Astrocyte (in vitro differentiated cells and primary cell): ENCODE measurements around the gene UBE2M. TPM values are rescaled to one million over a fixed set of nuclear protein-coding genes. Genes with fewer than 3 reads are reported as not detected.
A peak's percentile ranks its signal among the peaks of the same experiment; 100 is the strongest.
"Not testable (repeated sequence)": the region's sequence is repeated elsewhere in the genome, so short reads cannot be mapped to it uniquely, and the experiment has no call there.

Experiments used
- DNase-seq: peaks from one replicate; pipeline ENCODE4 v3.0.0-alpha.2; 2010; ENCODE audit warnings: low read depth
- FAIRE-seq: peaks from 2 replicates; lab custom pipeline; 2011; peaks lifted over from hg19 to GRCh38; lab: Jason Lieb, UNC
- H2AFZ ChIP-seq: 2 replicates; pipeline ENCODE4 v1.6.0; 2012; ENCODE audit warnings: low read depth, low read length, inconsistent platforms
- H3K27ac ChIP-seq: 2 replicates; pipeline ENCODE4 v1.5.1; 2011; ENCODE audit warnings: low read depth, low read length, inconsistent platforms
- H3K27me3 ChIP-seq: 2 replicates; pipeline ENCODE4 v1.6.0; 2011; ENCODE audit warnings: low read length, inconsistent platforms; ENCODE audit not compliant: insufficient read depth
- H3K36me3 ChIP-seq: 2 replicates; pipeline ENCODE4 v1.5.1; 2011; ENCODE audit warnings: low read length, inconsistent platforms; ENCODE audit not compliant: insufficient read depth
- H3K4me1 ChIP-seq: 2 replicates; pipeline ENCODE4 v1.5.1; 2011; ENCODE audit warnings: low read length, inconsistent platforms; ENCODE audit not compliant: insufficient read depth
- H3K4me2 ChIP-seq: 2 replicates; pipeline ENCODE4 v1.6.0; 2012; ENCODE audit warnings: low read length, inconsistent platforms
- H3K4me3 ChIP-seq: 2 replicates; pipeline ENCODE4 v1.5.1; 2011; ENCODE audit warnings: low read depth, mild to moderate bottlenecking, low read length, inconsistent platforms; ENCODE audit not compliant: insufficient read depth
- H3K79me2 ChIP-seq: 2 replicates; pipeline ENCODE4 v1.6.0; 2012; ENCODE audit warnings: mild to moderate bottlenecking, low read length, inconsistent platforms; ENCODE audit not compliant: insufficient read depth
- H3K9ac ChIP-seq: 2 replicates; pipeline ENCODE4 v1.6.0; 2012; ENCODE audit warnings: mild to moderate bottlenecking, low read length, inconsistent platforms
- H3K9me3 ChIP-seq: 2 replicates; pipeline ENCODE4 v1.5.1; 2012; ENCODE audit warnings: low read depth, mild to moderate bottlenecking, low read length, inconsistent platforms; ENCODE audit not compliant: insufficient read depth
- H4K20me1 ChIP-seq: 2 replicates; pipeline ENCODE4 v1.6.0; 2012; ENCODE audit warnings: low read length, inconsistent platforms; ENCODE audit not compliant: insufficient read depth
- H3K27ac Mint-ChIP-seq: one replicate; pipeline ENCODE4 v1.8.0; 2021; ENCODE audit warnings: mild to moderate bottlenecking, mixed read lengths; ENCODE audit not compliant: unreplicated experiment
- H3K27me3 Mint-ChIP-seq: one replicate; pipeline ENCODE4 v1.8.0; 2021; ENCODE audit warnings: low read depth, mixed read lengths; ENCODE audit not compliant: unreplicated experiment
- H3K36me3 Mint-ChIP-seq: one replicate; pipeline ENCODE4 v1.8.0; 2021; ENCODE audit warnings: low read depth, mixed read lengths; ENCODE audit not compliant: unreplicated experiment
- H3K4me1 Mint-ChIP-seq: one replicate; pipeline ENCODE4 v1.8.0; 2021; ENCODE audit warnings: low read depth, mixed read lengths; ENCODE audit not compliant: unreplicated experiment
- H3K4me3 Mint-ChIP-seq: one replicate; pipeline ENCODE4 v1.8.0; 2021; ENCODE audit warnings: mild to moderate bottlenecking, moderate library complexity, mixed read lengths; ENCODE audit not compliant: unreplicated experiment
- H3K9me3 Mint-ChIP-seq: one replicate; pipeline ENCODE4 v1.8.0; 2021; ENCODE audit warnings: mild to moderate bottlenecking, mixed read lengths; ENCODE audit not compliant: unreplicated experiment
- EZH2 ChIP-seq: IDR thresholded peaks from 2 replicates; pipeline ENCODE4 v1.6.1; 2012; ENCODE audit warnings: mild to moderate bottlenecking, low read length, inconsistent platforms; ENCODE audit not compliant: insufficient read depth
- total RNA-seq: library from RNA; stranded (reverse); gene quantifications from 2 replicates; pipeline ENCODE4 v1.2.1, GENCODE V29; 2021
- TF ChIP-seq, protein P1 (sequence below): IDR thresholded peaks from 2 replicates; pipeline ENCODE4 v1.5.1; 2011; ENCODE audit warnings: low read depth, mild to moderate bottlenecking, inconsistent platforms, low read length, moderate library complexity; ENCODE audit not compliant: insufficient read depth

UBE2M gene
- total RNA-seq, 1 donor from 2014 or later: 113 TPM

DNA sequence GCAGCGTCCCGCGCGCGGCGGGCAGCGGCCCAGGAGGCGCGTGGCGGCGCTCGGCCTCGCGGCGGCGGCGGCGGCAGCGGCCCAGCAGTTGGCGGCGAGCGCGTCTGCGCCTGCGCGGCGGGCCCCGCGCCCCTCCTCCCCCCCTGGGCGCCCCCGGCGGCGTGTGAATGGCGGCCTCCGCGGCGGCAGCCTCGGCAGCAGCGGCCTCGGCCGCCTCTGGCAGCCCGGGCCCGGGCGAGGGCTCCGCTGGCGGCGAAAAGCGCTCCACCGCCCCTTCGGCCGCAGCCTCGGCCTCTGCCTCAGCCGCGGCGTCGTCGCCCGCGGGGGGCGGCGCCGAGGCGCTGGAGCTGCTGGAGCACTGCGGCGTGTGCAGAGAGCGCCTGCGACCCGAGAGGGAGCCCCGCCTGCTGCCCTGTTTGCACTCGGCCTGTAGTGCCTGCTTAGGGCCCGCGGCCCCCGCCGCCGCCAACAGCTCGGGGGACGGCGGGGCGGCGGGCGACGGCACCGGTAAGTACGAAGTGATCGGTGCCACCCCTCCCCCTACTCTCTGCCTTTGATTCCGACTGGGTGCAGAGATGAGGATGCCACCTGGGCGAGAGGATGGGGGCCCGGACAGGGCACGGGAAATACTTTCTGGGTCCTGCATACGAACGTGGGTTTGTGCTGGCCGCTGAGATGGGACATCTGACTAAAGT lies 13.7 kb downstream of the UBE2M start:
- Histone ChIP-seq H3K36me3 (peaks cover 29% of the 10 kb centered on the region), H3K27ac (peak overlapping the region; percentile 89), H4K20me1 (peaks cover 51% of the 10 kb centered on the region), H3K4me1 (peaks cover 16% of the 10 kb centered on the region), H3K9me3 (no peaks in the 10 kb centered on the region), H2AFZ (peak overlapping the region; percentile 49), H3K4me3 (peak overlapping the region; percentile 88), H3K27me3 (peaks cover 4% of the 10 kb centered on the region), H3K4me2 (peak overlapping the region; percentile 98), H3K79me2 (peaks cover 52% of the 10 kb centered on the region), H3K9ac (peak overlapping the region; percentile 97)
- H3K4me1 Mint-ChIP-seq: peaks cover 17% of the 10 kb centered on the region
- H3K4me3 Mint-ChIP-seq: peak overlapping the region; percentile 98
- DNase-seq (no peak), FAIRE-seq (no peak)
- peaks cover 2% of the 10 kb centered on the region for H3K9me3 Mint-ChIP-seq
- TF ChIP-seq, protein P1, sequence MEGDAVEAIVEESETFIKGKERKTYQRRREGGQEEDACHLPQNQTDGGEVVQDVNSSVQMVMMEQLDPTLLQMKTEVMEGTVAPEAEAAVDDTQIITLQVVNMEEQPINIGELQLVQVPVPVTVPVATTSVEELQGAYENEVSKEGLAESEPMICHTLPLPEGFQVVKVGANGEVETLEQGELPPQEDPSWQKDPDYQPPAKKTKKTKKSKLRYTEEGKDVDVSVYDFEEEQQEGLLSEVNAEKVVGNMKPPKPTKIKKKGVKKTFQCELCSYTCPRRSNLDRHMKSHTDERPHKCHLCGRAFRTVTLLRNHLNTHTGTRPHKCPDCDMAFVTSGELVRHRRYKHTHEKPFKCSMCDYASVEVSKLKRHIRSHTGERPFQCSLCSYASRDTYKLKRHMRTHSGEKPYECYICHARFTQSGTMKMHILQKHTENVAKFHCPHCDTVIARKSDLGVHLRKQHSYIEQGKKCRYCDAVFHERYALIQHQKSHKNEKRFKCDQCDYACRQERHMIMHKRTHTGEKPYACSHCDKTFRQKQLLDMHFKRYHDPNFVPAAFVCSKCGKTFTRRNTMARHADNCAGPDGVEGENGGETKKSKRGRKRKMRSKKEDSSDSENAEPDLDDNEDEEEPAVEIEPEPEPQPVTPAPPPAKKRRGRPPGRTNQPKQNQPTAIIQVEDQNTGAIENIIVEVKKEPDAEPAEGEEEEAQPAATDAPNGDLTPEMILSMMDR: no peak
- no peak for TF ChIP-seq EZH2
- H3K27ac Mint-ChIP-seq: peak overlapping the region; percentile 92
- H3K27me3 Mint-ChIP-seq: peaks cover 9% of the 10 kb centered on the region
- H3K36me3 Mint-ChIP-seq: peaks cover 14% of the 10 kb centered on the region

DNA sequence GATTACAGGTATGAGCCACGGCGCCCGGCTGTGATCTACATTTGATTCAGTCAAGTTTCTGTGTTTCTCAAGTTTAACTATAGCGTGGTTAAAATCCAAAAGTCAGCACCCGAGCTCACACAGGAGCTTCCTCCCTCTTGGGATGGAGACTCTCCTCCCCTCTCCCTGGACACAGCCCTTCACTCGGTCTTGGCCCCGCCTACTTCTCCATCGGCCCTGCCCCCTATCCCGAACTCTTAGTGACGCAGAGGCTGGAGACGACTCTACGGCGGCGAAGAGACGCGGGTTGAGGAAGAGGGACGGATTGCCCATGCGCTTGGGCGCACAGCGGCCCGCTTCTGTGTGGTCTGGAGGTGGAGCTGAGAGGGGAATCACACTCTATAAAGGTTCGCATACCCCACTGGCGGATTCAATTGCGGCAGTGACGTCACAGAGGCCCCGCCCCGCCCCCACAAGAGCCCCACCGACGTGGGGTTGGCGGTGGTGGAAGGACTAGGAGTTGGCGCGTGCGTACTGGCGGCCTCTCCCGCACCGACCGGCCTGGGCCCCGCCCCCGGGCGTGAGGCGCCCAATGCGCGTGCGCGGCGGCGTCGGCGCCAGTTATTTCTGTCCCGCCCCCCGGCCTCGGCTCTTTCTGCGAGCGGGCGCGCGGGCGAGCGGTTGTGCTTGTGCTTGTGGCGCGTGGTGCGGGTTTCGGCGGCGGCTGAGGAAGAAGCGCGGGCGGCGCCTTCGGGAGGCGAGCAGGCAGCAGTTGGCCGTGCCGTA lies 14.4 kb downstream of the UBE2M start, which contains the start of gene TRIM28:
TRIM28 (plus strand) TSS at position 239 of the 765 bp plus-strand sequence. CDS start 694 bp downstream, outside the sequence.
- peaks cover 9% of the 10 kb centered on the region for H3K27me3 ChIP-seq
- peak within 1 kb of the TSS; percentile 98 for H3K27ac Mint-ChIP-seq
- peak within 1 kb of the TSS; percentile 88 for H3K4me3 ChIP-seq
- DNase-seq (peak; percentile 97), FAIRE-seq (no peak)
- H2AFZ ChIP-seq: peak within 1 kb of the TSS; percentile 79
- H3K36me3 Mint-ChIP-seq: peaks cover 14% of the 10 kb centered on the region
- peak within 1 kb of the TSS; percentile 98 for H3K4me3 Mint-ChIP-seq
- no peaks in the 10 kb centered on the region for H3K9me3 ChIP-seq
- peak within 1 kb of the TSS; percentile 97 for H3K9ac ChIP-seq
- peaks cover 16% of the 10 kb centered on the region for H3K4me1 ChIP-seq
- peaks cover 17% of the 10 kb centered on the region for H3K4me1 Mint-ChIP-seq
- peaks cover 22% of the 10 kb centered on the region for H3K36me3 ChIP-seq
- H3K4me2 ChIP-seq: peak within 1 kb of the TSS; percentile 98
- no peak for TF ChIP-seq EZH2
- TF ChIP-seq, protein P1: no peak
- H3K9me3 Mint-ChIP-seq: peaks cover 2% of the 10 kb centered on the region
- peaks cover 15% of the 10 kb centered on the region for H3K27me3 Mint-ChIP-seq
- H3K27ac ChIP-seq: peak within 1 kb of the TSS; percentile 89
- peaks cover 44% of the 10 kb centered on the region for H3K79me2 ChIP-seq
- peaks cover 44% of the 10 kb centered on the region for H4K20me1 ChIP-seq

DNA sequence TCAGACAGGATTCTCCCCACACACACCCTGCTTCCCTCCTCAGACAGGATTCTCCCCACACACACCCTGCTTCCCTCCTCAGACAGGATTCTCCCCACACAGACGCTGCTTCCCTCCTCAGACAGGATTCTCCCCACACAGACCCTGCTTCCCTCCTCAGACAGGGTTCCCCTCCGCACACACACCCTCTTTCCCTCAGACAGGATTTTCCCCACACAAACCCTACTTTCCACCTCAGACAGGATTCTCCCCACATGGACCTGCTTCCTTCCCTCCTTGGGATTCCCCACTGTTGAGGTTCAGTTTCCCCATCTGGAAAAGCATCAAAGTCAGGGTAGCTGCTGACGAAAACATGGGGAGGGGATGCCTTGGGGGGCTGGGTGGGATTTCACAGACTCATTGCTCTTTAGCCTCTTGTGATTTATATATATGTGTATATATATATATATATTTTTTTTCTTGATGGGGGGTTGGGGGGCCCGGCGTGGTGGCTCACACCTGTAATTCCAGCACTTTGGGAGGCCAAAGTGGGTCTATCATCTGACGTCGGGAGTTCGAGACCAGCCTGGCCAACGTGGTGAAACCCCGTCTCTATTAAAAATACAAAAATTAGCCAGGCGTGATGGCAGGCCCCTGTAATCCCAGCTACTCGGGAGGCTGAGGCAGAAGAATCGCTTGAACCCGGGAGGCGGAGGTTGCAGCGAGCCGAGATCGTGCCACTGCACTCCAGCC lies 15.6 kb downstream of the UBE2M start:
- Histone ChIP-seq H4K20me1 (peaks cover 32% of the 10 kb centered on the region), H3K4me1 (peaks cover 16% of the 10 kb centered on the region), H3K79me2 (peaks cover 32% of the 10 kb centered on the region), H3K27me3 (peaks cover 14% of the 10 kb centered on the region)
- H3K4me3 Mint-ChIP-seq, H3K27ac Mint-ChIP-seq, H3K9me3 Mint-ChIP-seq, H3K36me3 Mint-ChIP-seq, FAIRE-seq, H3K4me3 ChIP-seq, H3K4me2 ChIP-seq, H3K9me3 ChIP-seq, H3K27ac ChIP-seq, DNase-seq, H3K9ac ChIP-seq, H2AFZ ChIP-seq, H3K36me3 ChIP-seq: not testable (repeated sequence)
- Mint-ChIP-seq H3K27me3 (peaks cover 17% of the 10 kb centered on the region), H3K4me1 (peaks cover 17% of the 10 kb centered on the region)

DNA sequence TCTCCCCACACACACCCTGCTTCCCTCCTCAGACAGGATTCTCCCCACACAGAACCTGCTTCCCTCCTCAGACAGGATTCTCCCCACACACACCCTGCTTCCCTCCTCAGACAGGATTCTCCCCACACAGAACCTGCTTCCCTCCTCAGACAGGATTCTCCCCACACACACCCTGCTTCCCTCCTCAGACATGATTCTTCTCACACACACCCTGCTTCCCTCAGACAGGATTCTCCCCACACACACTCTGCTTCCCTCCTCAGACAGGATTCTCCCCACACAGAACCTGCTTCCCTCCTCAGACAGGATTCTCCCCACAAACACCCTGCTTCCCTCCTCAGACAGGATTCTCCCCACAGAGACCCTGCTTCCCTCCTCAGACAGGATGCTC lies 19.2 kb downstream of the UBE2M start:
- not testable (repeated sequence) for H3K79me2 ChIP-seq, H3K4me3 Mint-ChIP-seq, H3K4me2 ChIP-seq

More for the DNA sequence above, 19.2 kb downstream of the UBE2M start:
- H3K9ac ChIP-seq, H3K36me3 Mint-ChIP-seq, DNase-seq, FAIRE-seq, H4K20me1 ChIP-seq, H3K4me3 ChIP-seq, H3K9me3 Mint-ChIP-seq, H3K36me3 ChIP-seq, H2AFZ ChIP-seq, H3K4me1 Mint-ChIP-seq, H3K9me3 ChIP-seq, H3K27ac ChIP-seq, H3K27ac Mint-ChIP-seq, H3K4me1 ChIP-seq: not testable (repeated sequence)
- H3K27me3 ChIP-seq: peaks cover 14% of the 10 kb centered on the region
- peaks cover 19% of the 10 kb centered on the region for H3K27me3 Mint-ChIP-seq
